K562 treated with DMSO at 1 percent for 48 hours (cell line): ENCODE data around the gene PFKFB1. TPM values are rescaled to one million over a fixed set of nuclear protein-coding genes. Genes with fewer than 3 reads are reported as not detected.

Experiments used
- total RNA-seq: library from RNA; unstranded; fragments of 300-600 nt; gene quantifications from 2 replicates; pipeline ENCODE4 v1.2.3, GENCODE V29; 2022; ENCODE audit warnings: low replicate concordance; ENCODE audit errors: extremely low read depth

Gene PFKFB1
- total RNA-seq = not detected in 2 replicates

DNA sequence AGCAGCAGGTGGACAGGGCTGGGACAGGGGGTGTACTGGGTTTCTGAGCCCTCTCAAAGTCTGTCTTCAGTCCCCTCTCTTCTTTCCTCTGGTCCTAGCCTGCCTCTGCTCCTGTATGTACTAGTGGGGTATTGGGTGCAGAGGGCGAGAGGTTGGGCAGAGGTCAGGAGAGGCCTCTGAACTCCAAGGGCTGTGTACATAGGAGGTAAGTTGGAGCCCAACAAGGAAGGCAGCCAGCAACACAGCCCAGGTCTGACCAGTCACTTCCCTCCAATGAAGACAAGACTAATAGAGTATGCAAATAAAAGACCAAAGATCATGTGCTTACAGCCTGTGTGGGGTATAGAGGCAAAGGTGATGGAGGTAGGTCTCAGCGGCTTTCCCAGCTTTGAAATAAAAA lies at the start of gene PFKFB1:
TSS of gene PFKFB1 (minus strand) at position 90 of the 400 bp plus-strand sequence. CDS start 181 bp downstream, outside the sequence.

DNA sequence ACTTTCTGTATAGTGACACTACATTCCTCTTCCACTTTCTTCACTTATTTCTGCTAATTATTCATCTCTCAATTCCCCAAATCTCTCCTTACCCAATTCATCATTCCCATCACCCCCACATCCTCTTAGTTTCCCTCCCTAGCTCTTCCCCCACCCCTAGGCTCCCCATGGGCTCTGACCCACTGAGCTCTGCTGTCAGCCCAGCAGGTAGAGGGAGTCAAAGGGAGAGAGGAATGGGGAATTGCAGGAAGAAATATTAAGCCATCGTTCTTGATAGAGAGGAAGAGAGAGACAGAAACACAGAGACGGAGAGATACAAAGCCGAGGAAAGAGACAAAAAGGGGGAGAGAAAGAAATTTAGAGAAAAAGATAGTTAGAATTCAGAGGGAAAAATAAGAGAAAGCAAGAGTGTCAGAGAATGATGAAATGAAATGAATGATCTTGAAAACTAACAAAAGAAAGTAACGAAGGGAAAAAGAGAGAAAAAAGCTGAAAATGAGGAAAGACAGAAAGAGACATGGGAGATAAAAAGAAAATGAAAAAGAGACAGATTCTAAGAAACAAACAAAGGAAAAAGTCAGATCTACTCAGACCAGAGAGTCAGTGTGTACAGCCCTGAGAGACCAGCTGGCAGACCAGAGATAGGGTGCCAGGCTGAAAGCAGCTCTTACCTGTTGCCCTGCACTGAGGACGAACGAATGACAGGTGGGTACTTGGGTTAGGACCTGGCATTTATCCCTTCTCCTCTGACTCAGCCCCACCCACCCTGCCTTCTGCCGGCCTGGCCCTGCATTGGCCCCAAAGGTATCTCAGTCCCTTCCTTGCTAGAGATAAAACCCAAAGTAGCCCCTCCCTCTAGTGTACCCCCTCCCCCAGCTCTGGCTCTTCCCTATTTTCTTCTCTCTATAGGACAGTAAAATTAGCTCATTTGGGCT lies 36.5 kb upstream of the PFKFB1 start, which contains the start of gene ALAS2:
TSS of gene ALAS2 (minus strand) at position 707 of the 935 bp plus-strand sequence. CDS start 4,977 bp downstream, outside the sequence.

DNA sequence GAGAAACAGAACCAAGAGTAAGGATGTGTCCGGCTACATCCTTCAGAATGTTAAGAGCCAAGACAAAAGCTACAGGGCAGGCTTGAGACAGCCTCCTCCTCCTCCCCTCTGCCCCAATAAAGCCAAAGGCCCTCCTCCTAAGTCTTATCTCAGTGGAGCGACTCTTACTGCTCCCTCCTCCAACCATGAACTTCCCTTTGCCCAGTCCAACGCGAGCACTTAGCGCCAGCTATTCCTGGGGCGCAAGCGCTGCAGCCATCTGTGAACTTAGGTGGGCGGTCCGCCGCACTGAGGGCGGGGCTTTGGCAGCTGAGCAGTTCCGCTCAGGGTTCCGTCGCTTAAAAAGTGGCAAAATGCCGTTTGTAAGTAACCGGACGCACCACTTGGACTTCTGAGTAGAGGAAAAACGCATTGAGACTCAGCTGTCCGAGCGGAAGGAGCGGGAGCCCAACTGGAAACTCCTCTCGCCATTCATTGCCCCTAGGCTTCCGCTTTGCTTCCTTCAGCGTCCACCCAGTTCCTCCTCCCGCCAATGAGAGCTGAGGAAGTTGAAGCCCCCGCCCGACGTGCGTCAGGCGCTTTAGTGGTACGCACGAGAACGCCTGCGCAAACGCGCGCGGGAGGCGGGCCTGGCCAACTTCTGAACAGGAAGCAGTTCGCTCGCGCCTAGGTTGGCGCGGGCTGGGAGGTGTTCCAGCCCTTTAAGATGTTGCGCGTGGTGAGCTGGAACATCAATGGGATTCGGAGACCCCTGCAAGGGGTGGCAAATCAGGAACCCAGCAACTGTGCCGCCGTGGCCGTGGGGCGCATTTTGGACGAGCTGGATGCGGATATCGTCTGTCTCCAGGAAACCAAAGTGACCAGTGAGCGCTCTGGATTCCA lies 6.0 kb upstream of the PFKFB1 start, which contains the start of gene APEX2:
TSS of gene APEX2 (plus strand) at position 647 of the 882 bp plus-strand sequence. CDS start at position 707, 60 bp downstream.

DNA sequence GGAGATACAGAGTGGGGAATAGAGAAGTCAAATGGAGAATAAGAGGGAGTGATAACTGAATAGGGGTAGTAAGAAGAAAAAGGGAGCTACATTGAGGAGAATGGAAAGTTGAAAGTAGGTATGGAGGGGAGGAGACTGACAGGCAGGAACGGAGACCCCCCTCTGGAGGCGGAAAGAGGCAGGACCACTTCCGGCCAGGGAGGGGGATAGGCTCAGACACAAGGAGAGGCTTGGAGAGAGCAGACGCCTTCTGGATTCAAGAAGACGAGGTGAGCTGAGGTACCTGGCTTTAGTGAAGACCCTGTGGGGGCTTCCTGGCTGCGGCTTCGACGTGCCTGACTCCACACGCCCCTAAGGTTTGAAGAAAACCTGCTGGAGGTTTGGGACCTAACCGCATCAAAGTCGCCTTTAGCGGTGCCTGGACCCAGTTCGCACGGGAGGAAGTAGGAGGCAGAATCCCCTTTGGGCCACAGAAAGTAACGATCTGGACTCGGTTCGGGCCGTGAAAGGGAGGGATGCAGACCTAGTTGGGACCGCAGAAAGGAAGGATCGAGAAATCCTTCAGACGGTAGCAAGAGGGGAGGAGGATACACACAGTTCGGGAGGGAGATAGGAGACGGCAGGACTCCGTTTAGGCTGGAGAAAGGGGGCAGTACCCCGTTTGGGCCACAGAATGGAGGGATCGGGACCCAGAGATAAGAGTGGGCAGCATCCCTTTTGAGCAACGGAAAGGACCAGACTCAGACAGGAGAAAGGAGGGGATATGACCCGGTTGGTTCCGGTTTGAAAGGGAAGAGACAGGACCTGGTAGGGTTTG lies 73.2 kb downstream of the PFKFB1 start, which contains the start of gene TRO:
TSS of gene TRO (plus strand) at position 215 of the 817 bp plus-strand sequence. CDS start 1,423 bp downstream, outside the sequence.

Other genes starting within 250 kb of the PFKFB1 start
- gene ITIH6, start 195.9 kb downstream of the PFKFB1 start, total RNA-seq = not detected in 2 replicates
- not detected in 2 replicates for gene MAGED2, start 186.4 kb downstream of the PFKFB1 start, total RNA-seq
- not detected in 2 replicates for gene TRO, start 73.4 kb downstream of the PFKFB1 start, total RNA-seq
- not detected in 2 replicates for gene APEX2, start 6.2 kb upstream of the PFKFB1 start, total RNA-seq
- not detected in 2 replicates for gene ALAS2, start 36.8 kb upstream of the PFKFB1 start, total RNA-seq
- gene PAGE2B, start 80.8 kb upstream of the PFKFB1 start, total RNA-seq = not detected in 2 replicates
- not detected in 2 replicates for gene PAGE2, start 94.8 kb upstream of the PFKFB1 start, total RNA-seq
- not detected in 2 replicates for gene PAGE5, start 226.2 kb upstream of the PFKFB1 start, total RNA-seq